Measurements from ENCODE around the gene TSPAN9. TPM values are rescaled to one million over a fixed set of nuclear protein-coding genes. Genes with fewer than 3 reads are reported as not detected.

Gene TSPAN9
- total RNA-seq (2021; ENCODE audit: unreplicated experiment), result 13.2 TPM
- 10.3 and 12.8 TPM in 2 replicates for polyA plus RNA-seq (2012)
- percentile 54 among the genes with signal in this experiment for Bru-seq, nascent RNA
- percentile 59 among the genes with signal in this experiment for BruChase-seq, experiment 1, labeled RNA remaining after a 6-hour chase
- BruChase-seq, experiment 2, labeled RNA remaining after a 2-hour chase, result percentile 60 among the genes with signal in this experiment
- long read RNA-seq, full-length matches to known transcripts, result 4 of 16 reads
- long read RNA-seq, partial matches to known transcripts, result 0 of 16 reads
- long read RNA-seq, other reads (novel, unspliced or antisense), result 12 of 16 reads

GRCh38 chr12:3076730-3077571, at the start of gene TSPAN9:
TSS of gene TSPAN9 (plus strand) at chr12:3077379. CDS start at chr12:3201194, 123,815 bp downstream.
- ChIA-PET RAD21 (ENCODE audit: low non-redundant PET in 1 of 2, low total read pairs in 2 of 2, uncharacterized antibody in 2 of 2, unreplicated experiment in 2 of 2) (no interaction called here), POLR2A (no interaction called here), CTCF (no interaction called here)
- no peaks in the 10 kb centered on the region for H4K20me1 ChIP-seq (ENCODE audit: insufficient read depth)
- H3K4me1 ChIP-seq (ENCODE audit: control insufficient read depth in 1 of 2, insufficient read depth in 2 of 2, low read length in 2 of 2), result peaks cover 11 to 27% of the 10 kb centered on the region in 2 experiments; a peak in 3 of 4 replicates
- H3K27ac ChIP-seq (ENCODE audit: low read depth, low read length), result peak within 1 kb of the TSS; percentile 71
- H3K27me3 ChIP-seq (ENCODE audit: insufficient read depth, low read length), result no peaks in the 10 kb centered on the region
- DNase-seq (ENCODE audit: low read depth, low spot score) (no peak), ATAC-seq (peak; percentile 84)
- no peaks in the 10 kb centered on the region for H3K9me3 ChIP-seq (ENCODE audit: control insufficient read depth in 1 of 2, insufficient read depth in 1 of 2, low read depth in 1 of 2, low read length in 2 of 2)
- H3K4me2 ChIP-seq (ENCODE audit: low read length), result peak within 1 kb of the TSS; percentile 98
- H2AFZ ChIP-seq (ENCODE audit: low read depth, low read length, poor library complexity, severe bottlenecking), result peak within 1 kb of the TSS; percentile 65
- H3K4me3 ChIP-seq (replicated peaks in 1 of 2; ENCODE audit: low read depth in 1 of 2, low read length in 2 of 2), result peak within 1 kb of the TSS; percentile 68 to 72
- H3K9me2 ChIP-seq (ENCODE audit: insufficient read depth), result no peaks in the 10 kb centered on the region
- BruUV-seq (replicated peaks), result TSS peak; percentile 82
- peak within 1 kb of the TSS; percentile 72 for H3K9ac ChIP-seq (ENCODE audit: low read length)
- intact Hi-C loops (cut with micrococcal nuclease), result no loop called here
- TF ChIP-seq POLR2AphosphoS5 (IDR thresholded peaks at IDR 0.05; ENCODE audit: low read depth, low read length) (peak; percentile 86), SIN3A (IDR thresholded peaks at IDR 0.05; ENCODE audit: low read depth) (no peak), ZFX (IDR thresholded peaks at IDR 0.05) (peak; percentile 91)
- H3K79me2 ChIP-seq (ENCODE audit: insufficient read depth, low read length), result no peaks in the 10 kb centered on the region
- H3K36me3 ChIP-seq (ENCODE audit: control insufficient read depth in 1 of 2, insufficient read depth in 2 of 2, low read length in 2 of 2), result no peaks in the 10 kb centered on the region

- Histone ChIP-seq H3K36me3 (ENCODE audit: control insufficient read depth in 1 of 2, insufficient read depth in 2 of 2, low read length in 2 of 2) (peaks cover 3 to 5% of the 10 kb centered on the region in 2 experiments; a peak in 2 of 4 replicates), H3K9me3 (ENCODE audit: control insufficient read depth in 1 of 2, insufficient read depth in 1 of 2, low read depth in 1 of 2, low read length in 2 of 2) (no peaks in the 10 kb centered on the region), H3K9ac (ENCODE audit: low read length) (no peak overlapping the region), H3K9me2 (ENCODE audit: insufficient read depth) (no peaks in the 10 kb centered on the region), H3K4me1 (ENCODE audit: control insufficient read depth in 1 of 2, insufficient read depth in 2 of 2, low read length in 2 of 2) (no peaks in the 10 kb centered on the region), H3K27me3 (ENCODE audit: insufficient read depth, low read length) (no peaks in the 10 kb centered on the region), H2AFZ (ENCODE audit: low read depth, low read length, poor library complexity, severe bottlenecking) (no peak overlapping the region), H3K4me2 (ENCODE audit: low read length) (no peak overlapping the region), H4K20me1 (ENCODE audit: insufficient read depth) (no peaks in the 10 kb centered on the region), H3K27ac (ENCODE audit: low read depth, low read length) (no peak overlapping the region), H3K79me2 (ENCODE audit: insufficient read depth, low read length) (no peaks in the 10 kb centered on the region), H3K4me3 (replicated peaks in 1 of 2; ENCODE audit: low read depth in 1 of 2, low read length in 2 of 2) (no peak overlapping the region)
- ChIA-PET RAD21 (ENCODE audit: low non-redundant PET in 1 of 2, low total read pairs in 2 of 2, uncharacterized antibody in 2 of 2, unreplicated experiment in 2 of 2) (no interaction called here), POLR2A (no interaction called here), CTCF (interaction anchor here (0.6 kb wide), 1 partner anchor 13 kb away, joined by 3 read pairs; no protein-coding TSS in a partner anchor)
- DNase-seq (ENCODE audit: low read depth, low spot score), result no peak
- no TSS peak for BruUV-seq (replicated peaks)
- intact Hi-C loops (cut with micrococcal nuclease), result no loop called here
- ATAC-seq, result no peak
- no peak for TF ChIP-seq ELF1 (IDR thresholded peaks at IDR 0.05; ENCODE audit: borderline replicate concordance, low read depth)
- TF ChIP-seq FOSL1 (IDR thresholded peaks at IDR 0.05; ENCODE audit: low read depth), result no peak
- no peak for TF ChIP-seq ZFX (IDR thresholded peaks at IDR 0.05)
- TF ChIP-seq POLR2A (IDR thresholded peaks at IDR 0.05; ENCODE audit: borderline replicate concordance, extremely low read depth, insufficient read depth, insufficient read length), result no peak
- no peak for TF ChIP-seq EGR1 (IDR thresholded peaks at IDR 0.05; ENCODE audit: low read depth)
- TF ChIP-seq JUND (IDR thresholded peaks at IDR 0.05), result no peak
- no peak for TF ChIP-seq ZBTB33 (IDR thresholded peaks at IDR 0.05; ENCODE audit: extremely low read depth, insufficient replicate concordance, low read length)
- TF ChIP-seq RAD21 (IDR thresholded peaks at IDR 0.05; ENCODE audit: low read depth), result no peak
- TF ChIP-seq CEBPB (IDR thresholded peaks at IDR 0.05; ENCODE audit: low read depth), result no peak
- no peak for TF ChIP-seq MAX (IDR thresholded peaks at IDR 0.05)
- TF ChIP-seq TCF7L2 (IDR thresholded peaks at IDR 0.05; ENCODE audit: borderline replicate concordance, extremely low read depth, insufficient read depth, insufficient read length), result no peak
- TF ChIP-seq ATF3 (IDR thresholded peaks at IDR 0.05), result no peak
- TF ChIP-seq SP1 (IDR thresholded peaks at IDR 0.05; ENCODE audit: low read depth), result no peak
- TF ChIP-seq CBX3 (IDR thresholded peaks at IDR 0.05; ENCODE audit: low read depth), result no peak
- no peak for TF ChIP-seq SIN3A (IDR thresholded peaks at IDR 0.05; ENCODE audit: low read depth)
- no peak for TF ChIP-seq SRF (IDR thresholded peaks at IDR 0.05; ENCODE audit: low read depth)
These were observed 49.1 kb upstream of the TSPAN9 start for GRCh38 chr12:3028108-3028507.

Data from HCT116 (cell line).